K562 (cell line): ENCODE measurements around the gene PPP1R15A. TPM values are rescaled to one million over a fixed set of nuclear protein-coding genes. Genes with fewer than 3 reads are reported as not detected.

Experiments
- ATAC-seq: fragments of 200-7000 bp; cut with Tn5 transposase; 3 replicates; pipeline ENCODE4 v1.9.1; 2020; ENCODE audit warnings: moderate library complexity
- BruUV-seq: library from RNA; stranded (reverse); fragments of 400-500 nt; replicated peaks from 2 replicates; lab custom pipeline; 2021; lab: Mats Ljungman, UMichigan
- CTCF ChIA-PET: fragments of 300-600 bp; formaldehyde crosslinking; extraction: SDS; loops from one replicate; lab custom pipeline; 2021; ENCODE audit warnings: low intra/inter-chr PET ratio; lab: Yijun Ruan, JAX
- POLR2A ChIA-PET: fragments of 300-600, 350-650 bp; sonication (Branson Sonifier 250); formaldehyde crosslinking; extraction: SDS; loops from one replicate; lab custom pipeline; 2021; ENCODE audit warnings: antibody characterized with exemption, inconsistent platforms; lab: Yijun Ruan, JAX
- DNase-seq, 4 experiments: peaks; one replicate each; pipeline versions ENCODE4 v3.0.0 to v3.0.0-alpha.2; 2011 to 2018; ENCODE audit warnings: low spot score in 3 of 4, mixed read lengths in 3 of 4; ENCODE audit errors: extremely low read depth in 1 of 4
- FAIRE-seq: peaks from 2 replicates; lab custom pipeline; 2011; peaks lifted over from hg19 to GRCh38; lab: Jason Lieb, UNC
- H2AFZ ChIP-seq: 2 replicates; pipeline ENCODE4 v1.6.0; 2011; ENCODE audit warnings: low read depth, low read length, control low read depth, inconsistent platforms
- H3K27ac ChIP-seq: fragments of 200-600 bp; 3 replicates; pipeline ENCODE4 v1.8.0; 2011; ENCODE audit warnings: low read depth, mild to moderate bottlenecking, control low read depth, inconsistent platforms, low read length, moderate library complexity, mixed read lengths; ENCODE audit errors: extremely low read depth
- H3K27me3 ChIP-seq, 2 experiments: fragments of 300-600 bp in 1 of 2; 2 replicates in 1 of 2; 3 replicates in 1 of 2; pipeline versions ENCODE4 v1.6.0 to v1.8.0; 2011; ENCODE audit warnings: inconsistent platforms in 2 of 2, low read length in 2 of 2, mild to moderate bottlenecking in 1 of 2, mixed read lengths in 1 of 2, moderate library complexity in 1 of 2; ENCODE audit not compliant: control insufficient read depth in 2 of 2, insufficient read depth in 2 of 2
- H3K36me3 ChIP-seq: fragments of 300-600 bp; 3 replicates; pipeline ENCODE4 v1.8.0; 2011; ENCODE audit warnings: mild to moderate bottlenecking, low read length, inconsistent platforms; ENCODE audit not compliant: control insufficient read depth, insufficient read depth
- H3K4me1 ChIP-seq, 2 experiments: fragments of 200-600 bp in 1 of 2; replicated peaks in 1 of 2; 2 replicates in 1 of 2; 3 replicates in 1 of 2; pipeline versions ENCODE4 v1.5.1 to v1.8.0; 2011; ENCODE audit warnings: inconsistent platforms in 2 of 2, low read length in 2 of 2, mild to moderate bottlenecking in 1 of 2, mixed read lengths in 1 of 2, moderate library complexity in 1 of 2; ENCODE audit not compliant: control insufficient read depth in 2 of 2, insufficient read depth in 2 of 2
- H3K4me2 ChIP-seq: 2 replicates; pipeline ENCODE4 v1.6.1; 2011; ENCODE audit warnings: low read length, control low read depth, inconsistent platforms, mixed read lengths; ENCODE audit not compliant: insufficient read depth
- H3K4me3 ChIP-seq: fragments of 200-600 bp; sonication (generic), shearing (Covaris generic); 2 replicates; pipeline ENCODE4 v1.5.1; 2016; ENCODE audit warnings: control low read depth, inconsistent platforms
- H3K79me2 ChIP-seq: fragments of 200-600 bp; 3 replicates; pipeline ENCODE4 v1.8.0; 2011; ENCODE audit warnings: low read length, inconsistent platforms; ENCODE audit not compliant: control insufficient read depth, insufficient read depth
- H3K9ac ChIP-seq, 2 experiments: 2 replicates each; pipeline versions ENCODE4 v1.6.0 to v1.6.1; 2011; ENCODE audit warnings: low read depth in 2 of 2, low read length in 2 of 2, control low read depth in 1 of 2, inconsistent platforms in 1 of 2, mild to moderate bottlenecking in 1 of 2, mixed read lengths in 1 of 2; ENCODE audit not compliant: insufficient read depth in 1 of 2
- H3K9me1 ChIP-seq: one replicate; pipeline ENCODE4 v1.6.0; 2011; ENCODE audit warnings: inconsistent platforms, mild to moderate bottlenecking, low read length, moderate library complexity; ENCODE audit not compliant: control insufficient read depth, insufficient read depth
- H3K9me3 ChIP-seq: replicated peaks from 2 replicates; pipeline ENCODE4 v1.5.1; 2011; ENCODE audit warnings: low read depth, low read length, inconsistent platforms; ENCODE audit not compliant: control insufficient read depth, insufficient read depth
- H4K20me1 ChIP-seq: replicated peaks from 2 replicates; pipeline ENCODE4 v1.6.1; 2011; ENCODE audit warnings: low read length, inconsistent platforms, mixed read lengths; ENCODE audit not compliant: control insufficient read depth, insufficient read depth
- CXXC5 ChIP-seq: fragments of 250-450 bp; sonication (Bioruptor Pico); IDR thresholded peaks from 2 replicates; pipeline ENCODE4 v1.8.0; 2022; ENCODE audit warnings: inconsistent platforms, mild to moderate bottlenecking, moderate library complexity
- HDAC8 ChIP-seq: fragments of 450-650 bp; IDR thresholded peaks from 2 replicates; pipeline ENCODE4 v1.6.1; 2016; ENCODE audit warnings: mild to moderate bottlenecking, missing genetic modification characterization, moderate library complexity, missing compliant biosample characterization
- KDM5B ChIP-seq: fragments of 200-600 bp; sonication (generic); IDR thresholded peaks from 2 replicates; pipeline ENCODE4 v1.6.1; 2012; ENCODE audit warnings: low read depth, mild to moderate bottlenecking, moderate library complexity, low read length, control low read depth, inconsistent platforms; ENCODE audit not compliant: insufficient replicate concordance
- PURB ChIP-seq: sonication (generic); formaldehyde crosslinking; IDR thresholded peaks from 2 replicates; pipeline ENCODE4 v1.9.0; 2021; ENCODE audit warnings: low read depth, mild to moderate bottlenecking, missing genetic modification reagents
- RBFOX2 ChIP-seq: fragments of 200-400 bp; formaldehyde crosslinking; IDR thresholded peaks from 2 replicates; pipeline ENCODE4 v1.6.1; 2017; ENCODE audit warnings: low read depth, mild to moderate bottlenecking, low read length, moderate library complexity
- SRSF3 ChIP-seq: fragments of 200-400 bp; formaldehyde crosslinking; IDR thresholded peaks from 2 replicates; pipeline ENCODE4 v1.6.1; 2016; ENCODE audit warnings: mild to moderate bottlenecking, low read length, moderate library complexity; ENCODE audit not compliant: insufficient read depth
- ZBTB1 ChIP-seq: sonication (generic); formaldehyde crosslinking; IDR thresholded peaks from 2 replicates; pipeline ENCODE4 v1.8.1; 2023; ENCODE audit warnings: missing genetic modification reagents, low read depth, mild to moderate bottlenecking, borderline replicate concordance
- ZBTB7A ChIP-seq: IDR thresholded peaks from 2 replicates; pipeline ENCODE4 v1.6.1; 2011; ENCODE audit warnings: low read depth, mild to moderate bottlenecking, low read length, moderate library complexity, borderline replicate concordance; ENCODE audit not compliant: control insufficient read depth
- ZFX ChIP-seq: sonication (generic); formaldehyde crosslinking; IDR thresholded peaks from 2 replicates; pipeline ENCODE4 v1.8.0; 2022; ENCODE audit warnings: mild to moderate bottlenecking, missing genetic modification reagents, moderate library complexity
- ZNF263 ChIP-seq: sonication (generic); formaldehyde crosslinking; IDR thresholded peaks from 2 replicates; pipeline ENCODE4 v1.8.0; 2022; ENCODE audit warnings: mild to moderate bottlenecking, missing genetic modification reagents, borderline replicate concordance
- ZNF584 ChIP-seq: fragments of 200-800 bp; sonication (Bioruptor generic); IDR thresholded peaks from 2 replicates; pipeline ENCODE4 v1.6.1; 2016; ENCODE audit warnings: low read depth, mild to moderate bottlenecking, missing genetic modification characterization, missing compliant biosample characterization
- WGBS: fragments of 100-300 bp; shearing (Covaris generic); methylation state at CpG from one replicate; pipeline ENCODE4 v1.1.6; 2016; ENCODE audit warnings: low coverage, mixed read lengths; ENCODE audit not compliant: insufficient coverage; ENCODE audit errors: missing lambda C conversion rate; 5-methylcytosine and 5-hydroxymethylcytosine counted together
- in situ Hi-C: fragments of 300-500 bp; cut with MboI; formaldehyde crosslinking; loops from 4 replicates; pipeline ENCODE4 v1.15.0; 2018; ENCODE audit warnings: inconsistent platforms, mixed read lengths
- intact Hi-C: fragments of 100-400 bp; cut with micrococcal nuclease; formaldehyde crosslinking; loops from 2 replicates; pipeline ENCODE4 v1.14.2; 2022
- polyA plus RNA-seq, 8 experiments: library from polyadenylated mRNA; depleted of rRNA in 4 of 8; stranded (reverse) in 5 of 8; unstranded in 3 of 8; fragments of >200 nt; fragmentation: Nextera tagmentation in 2 of 8; fragmentation: Illumina TruSeq in 1 of 8; extraction: Ambion mirVana in 2 of 8; extraction: Trizol in 1 of 8; gene quantifications; 2 replicates each; pipeline versions ENCODE4 v1.2.1 to v1.2.3, GENCODE V29; 2011 to 2014; ENCODE audit warnings: inconsistent platforms in 1 of 8, missing spikeins in 1 of 8
- total RNA-seq, 7 experiments: library from RNA; depleted of rRNA in 6 of 7; stranded (reverse); fragments of >200 nt in 6 of 7; fragmentation: Illumina TruSeq in 2 of 7; extraction: Trizol in 2 of 7; gene quantifications; 2 replicates each; pipeline versions ENCODE4 v1.2.1 to v1.2.3, GENCODE V29; 2011 to 2021; ENCODE audit warnings: low replicate concordance in 1 of 7
- TF ChIP-seq, protein P1 (sequence below): fragments of 250-450 bp; sonication (Bioruptor Pico); IDR thresholded peaks from 2 replicates; pipeline ENCODE4 v1.9.0; 2021; ENCODE audit warnings: mild to moderate bottlenecking, inconsistent platforms

The PPP1R15A gene
- total and polyA plus RNA-seq, 9 of the 15 experiments (the other 6 are each of a cell fraction or from before 2014, with no cell fraction given), result 0.42 to 73.7 (median 44.0) TPM

DNA sequence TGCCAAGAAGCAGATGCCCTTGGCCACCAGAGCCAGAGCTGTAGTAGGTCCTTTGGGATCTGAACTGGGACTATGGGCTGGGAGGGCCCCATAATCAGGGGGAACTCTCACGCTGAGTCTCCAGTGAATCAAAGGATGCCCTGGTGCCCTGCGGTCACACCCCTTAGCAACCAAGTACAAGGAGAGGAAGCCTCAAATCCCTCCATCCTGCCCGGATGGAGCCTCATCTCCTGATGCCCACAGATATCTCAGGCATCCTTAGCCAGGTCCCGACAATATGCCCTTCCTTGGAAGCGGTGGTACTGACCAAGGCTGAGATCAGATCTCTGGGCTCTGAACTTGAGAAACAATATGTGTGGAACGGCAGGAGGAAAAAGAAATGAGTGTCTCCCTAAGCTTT, 5.5 kb upstream of the PPP1R15A start:
- FAIRE-seq, result no peak
- H3K79me2 ChIP-seq, result no peaks in the 10 kb centered on the region
- peak overlapping the region; percentile 79 for H3K4me2 ChIP-seq
- H4K20me1 ChIP-seq, result no peaks in the 10 kb centered on the region
- peak overlapping the region; percentile 14 to 91; a peak in 2 of 4 replicates for H3K9ac ChIP-seq
- no TSS peak for BruUV-seq
- H3K36me3 ChIP-seq, result no peaks in the 10 kb centered on the region
- DNase-seq, result no peak
- ChIA-PET POLR2A (interaction anchor here (1.0 kb wide), 2 partner anchors 8 to 11 kb away, joined by 4 to 6 read pairs; no protein-coding TSS in a partner anchor), CTCF (no interaction called here)
- intact Hi-C loops, result no loop called here
- H3K4me1 ChIP-seq, result peaks cover 28 to 47% of the 10 kb centered on the region in 2 experiments
- no peaks in the 10 kb centered on the region for H3K27me3 ChIP-seq
- ATAC-seq, result no peak
- no peaks in the 10 kb centered on the region for H3K9me1 ChIP-seq
- WGBS, result 19% methylated on average over 6 of the region's 6 CpGs
- TF ChIP-seq CXXC5 (CRISPR knock-in tag) (no peak), ZBTB7A (0 out of 2 replicates have a peak, but pooled peaks have one; percentile 5), KDM5B (peak; percentile 8)
- H2AFZ ChIP-seq, result no peak overlapping the region
- no peaks in the 10 kb centered on the region for H3K9me3 ChIP-seq
- H3K4me3 ChIP-seq, result no peak overlapping the region
- H3K27ac ChIP-seq, result 0 out of 3 replicates have a peak overlapping the region, but pooled peaks have one; percentile 24
- in situ Hi-C loops, result no loop called here

DNA sequence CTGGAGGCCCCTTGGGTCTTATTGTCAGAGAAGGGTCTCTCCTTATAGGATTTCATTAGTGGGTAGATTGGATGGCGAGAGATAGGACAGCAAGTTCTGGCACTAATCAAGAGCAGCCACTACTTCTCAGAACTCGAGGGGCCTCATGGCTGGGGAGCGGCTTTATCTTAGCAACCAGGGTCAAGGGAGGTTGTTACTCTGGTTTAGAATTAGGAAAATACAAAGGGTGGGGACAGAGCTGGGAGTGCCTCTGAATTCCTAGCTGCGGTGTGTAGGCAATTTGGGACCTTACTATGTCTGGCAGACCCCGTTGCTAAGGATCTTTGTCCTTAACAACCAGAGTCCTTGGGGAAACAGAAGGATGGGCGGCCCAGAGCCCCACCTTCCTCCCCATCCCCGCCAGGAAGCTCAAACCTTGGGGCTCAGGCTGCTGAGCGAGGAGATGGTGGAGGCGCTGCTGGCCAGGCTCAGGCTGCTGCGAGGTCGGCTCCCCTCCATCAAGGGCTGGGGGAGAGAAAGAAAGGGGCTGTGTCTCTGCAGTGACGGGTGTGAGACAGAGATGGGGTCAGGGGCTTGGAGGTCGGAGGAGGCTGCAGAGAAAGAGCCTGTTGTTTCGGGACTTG, 5.0 kb upstream of the PPP1R15A start:
- DNase-seq (peak; percentile 25 to 80 (median 50)), FAIRE-seq (peak; percentile 91), ATAC-seq (peak; percentile 75)
- peaks cover 28 to 49% of the 10 kb centered on the region in 2 experiments for H3K4me1 ChIP-seq
- in situ Hi-C loops (no loop called here), intact Hi-C loops (no loop called here)
- H3K36me3 ChIP-seq, result no peaks in the 10 kb centered on the region
- no peaks in the 10 kb centered on the region for H4K20me1 ChIP-seq
- WGBS, result 2% methylated on average over 12 of the region's 14 CpGs
- peaks cover 1% of the 10 kb centered on the region; the same call in 2 of the 3 replicates for H3K79me2 ChIP-seq
- ChIA-PET CTCF (no interaction called here), POLR2A (interaction anchor here (0.5 to 1.0 kb wide), 4 partner anchors 9 to 151 kb away, joined by 3 to 6 read pairs (median 4); no protein-coding TSS in a partner anchor)
- H3K27me3 ChIP-seq, result no peaks in the 10 kb centered on the region
- H3K9me3 ChIP-seq, result no peaks in the 10 kb centered on the region
- H3K4me2 ChIP-seq, result peak overlapping the region; percentile 79
- peak overlapping the region; percentile 24; the same call in 1 of the 3 replicates for H3K27ac ChIP-seq
- 0 out of 2 replicates have a peak overlapping the region, but pooled peaks have one; percentile 17 for H3K4me3 ChIP-seq
- BruUV-seq, result no TSS peak
- no peaks in the 10 kb centered on the region for H3K9me1 ChIP-seq
- peak overlapping the region; percentile 56 to 91; a peak in 3 of 4 replicates for H3K9ac ChIP-seq
- H2AFZ ChIP-seq, result peak overlapping the region; percentile 57
- TF ChIP-seq ZNF263 (CRISPR knock-in tag) (no peak), RBFOX2 (0 out of 2 replicates have a peak, but pooled peaks have one; percentile 17), ZBTB1 (CRISPR knock-in tag) (no peak), SRSF3 (no peak), PURB (CRISPR knock-in tag) (no peak), ZFX (CRISPR knock-in tag) (peak; percentile 35), ZNF584 (no peak), HDAC8 (tag) (no peak)
- TF ChIP-seq, protein P1, sequence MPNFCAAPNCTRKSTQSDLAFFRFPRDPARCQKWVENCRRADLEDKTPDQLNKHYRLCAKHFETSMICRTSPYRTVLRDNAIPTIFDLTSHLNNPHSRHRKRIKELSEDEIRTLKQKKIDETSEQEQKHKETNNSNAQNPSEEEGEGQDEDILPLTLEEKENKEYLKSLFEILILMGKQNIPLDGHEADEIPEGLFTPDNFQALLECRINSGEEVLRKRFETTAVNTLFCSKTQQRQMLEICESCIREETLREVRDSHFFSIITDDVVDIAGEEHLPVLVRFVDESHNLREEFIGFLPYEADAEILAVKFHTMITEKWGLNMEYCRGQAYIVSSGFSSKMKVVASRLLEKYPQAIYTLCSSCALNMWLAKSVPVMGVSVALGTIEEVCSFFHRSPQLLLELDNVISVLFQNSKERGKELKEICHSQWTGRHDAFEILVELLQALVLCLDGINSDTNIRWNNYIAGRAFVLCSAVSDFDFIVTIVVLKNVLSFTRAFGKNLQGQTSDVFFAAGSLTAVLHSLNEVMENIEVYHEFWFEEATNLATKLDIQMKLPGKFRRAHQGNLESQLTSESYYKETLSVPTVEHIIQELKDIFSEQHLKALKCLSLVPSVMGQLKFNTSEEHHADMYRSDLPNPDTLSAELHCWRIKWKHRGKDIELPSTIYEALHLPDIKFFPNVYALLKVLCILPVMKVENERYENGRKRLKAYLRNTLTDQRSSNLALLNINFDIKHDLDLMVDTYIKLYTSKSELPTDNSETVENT, result no peak
